SH-SY5Y (cell line): Measurements from ENCODE around the gene PRPH.

Experiments used
- GATA2 ChIP-seq: IDR thresholded peaks from 2 replicates; pipeline ENCODE4 v1.6.1; 2011; ENCODE audit warnings: mild to moderate bottlenecking, low read depth, low read length
- GATA3 ChIP-seq: IDR thresholded peaks from 2 replicates; pipeline ENCODE4 v1.6.1; 2011; ENCODE audit warnings: low read depth, mild to moderate bottlenecking, low read length, moderate library complexity

- TF ChIP-seq GATA2 (no peak), GATA3 (no peak)
Measured at GRCh38 chr12:49264873-49265792, 29.8 kb upstream of the PRPH start, which contains the start of gene TUBA1C.
